Neuronal stem cell (in vitro differentiated cells): ENCODE measurements around the gene UGCG.
"Not testable (repeated sequence)": the region's sequence is repeated elsewhere in the genome, so short reads cannot be mapped to it uniquely, and the experiment has no call there.

Source experiments
- DNase-seq: peaks from one replicate; pipeline ENCODE4 v3.0.0-alpha.2; 2013; ENCODE audit warnings: low spot score
- H2AFZ ChIP-seq: one replicate; pipeline ENCODE4 v1.6.1; 2013; ENCODE audit warnings: mild to moderate bottlenecking, low read length, inconsistent platforms
- H2AK5ac ChIP-seq: 2 replicates; pipeline ENCODE4 v1.6.1; 2013; ENCODE audit warnings: low read depth, mild to moderate bottlenecking, inconsistent platforms, low read length, moderate library complexity, mixed read lengths
- H2BK120ac ChIP-seq: 2 replicates; pipeline ENCODE4 v1.6.1; 2013; ENCODE audit warnings: low read depth, mild to moderate bottlenecking, inconsistent platforms, low read length, moderate library complexity, mixed read lengths
- H2BK12ac ChIP-seq: one replicate; pipeline ENCODE4 v1.6.1; 2013; ENCODE audit warnings: low read length, inconsistent platforms
- H2BK15ac ChIP-seq: 2 replicates; pipeline ENCODE4 v1.6.1; 2013; ENCODE audit warnings: mild to moderate bottlenecking, low read length, inconsistent platforms, mixed read lengths
- H2BK5ac ChIP-seq: one replicate; pipeline ENCODE4 v1.6.1; 2013; ENCODE audit warnings: inconsistent platforms, mild to moderate bottlenecking, low read length, moderate library complexity
- H3K14ac ChIP-seq: one replicate; pipeline ENCODE4 v1.6.1; 2013; ENCODE audit warnings: low read length, inconsistent platforms
- H3K18ac ChIP-seq: 2 replicates; pipeline ENCODE4 v1.6.1; 2013; ENCODE audit warnings: low read length, inconsistent platforms
- H3K23ac ChIP-seq: 2 replicates; pipeline ENCODE4 v1.6.1; 2013; ENCODE audit warnings: low read depth, mild to moderate bottlenecking, mixed read lengths, low read length, inconsistent platforms; ENCODE audit not compliant: poor library complexity
- H3K27ac ChIP-seq: replicated peaks from 3 replicates; pipeline ENCODE4 v1.5.1; 2013; ENCODE audit warnings: low read length, inconsistent platforms
- H3K27me3 ChIP-seq, 3 experiments: 2 replicates each; pipeline ENCODE4 v1.6.1; 2013; ENCODE audit warnings: low read length in 3 of 3, mild to moderate bottlenecking in 2 of 3, inconsistent platforms in 1 of 3, low read depth in 1 of 3, mixed read lengths in 1 of 3, moderate library complexity in 1 of 3; ENCODE audit not compliant: control insufficient read depth in 3 of 3, insufficient read depth in 3 of 3
- H3K36me3 ChIP-seq, 2 donors: replicated peaks in 1 of 2; 2 replicates each; pipeline ENCODE4 v1.6.1; 2013; ENCODE audit warnings: low read length in 2 of 2; ENCODE audit not compliant: control insufficient read depth in 2 of 2, insufficient read depth in 2 of 2
- H3K4ac ChIP-seq: 2 replicates; pipeline ENCODE4 v1.6.1; 2013; ENCODE audit warnings: inconsistent platforms, mild to moderate bottlenecking, low read length, moderate library complexity
- H3K4me1 ChIP-seq, 2 donors: 1 replicate in 1 of 2; 2 replicates in 1 of 2; pipeline ENCODE4 v1.6.1; 2013; ENCODE audit warnings: low read length in 2 of 2, low read depth in 1 of 2; ENCODE audit not compliant: control insufficient read depth in 2 of 2, insufficient read depth in 1 of 2
- H3K4me2 ChIP-seq: one replicate; pipeline ENCODE4 v1.6.1; 2013; ENCODE audit warnings: mild to moderate bottlenecking, low read length, inconsistent platforms; ENCODE audit not compliant: insufficient read depth, poor library complexity, severe bottlenecking
- H3K4me3 ChIP-seq, 2 donors: 2 replicates each; pipeline ENCODE4 v1.5.1; 2013; ENCODE audit warnings: low read length in 2 of 2, mild to moderate bottlenecking in 2 of 2, inconsistent platforms in 1 of 2, moderate library complexity in 1 of 2
- H3K79me1 ChIP-seq: one replicate; pipeline ENCODE4 v1.6.1; 2013; ENCODE audit warnings: low read depth, mild to moderate bottlenecking, inconsistent platforms, low read length, moderate library complexity
- H3K9ac ChIP-seq: one replicate; pipeline ENCODE4 v1.6.1; 2013; ENCODE audit warnings: mild to moderate bottlenecking, low read depth, low read length, inconsistent platforms; ENCODE audit not compliant: poor library complexity
- H3K9me3 ChIP-seq, 2 donors: replicated peaks in 1 of 2; 2 replicates each; pipeline versions ENCODE3 to v1.6.1; 2013; ENCODE audit warnings: low read length in 2 of 2, mild to moderate bottlenecking in 2 of 2, inconsistent platforms in 1 of 2, low read depth in 1 of 2, mixed read lengths in 1 of 2, moderate library complexity in 1 of 2; ENCODE audit not compliant: control insufficient read depth in 2 of 2, insufficient read depth in 1 of 2
- H4K8ac ChIP-seq: one replicate; pipeline ENCODE4 v1.6.1; 2013; ENCODE audit warnings: low read depth, mild to moderate bottlenecking, inconsistent platforms, low read length, moderate library complexity
- H4K91ac ChIP-seq: one replicate; pipeline ENCODE4 v1.6.1; 2013; ENCODE audit warnings: low read length, low read depth, mild to moderate bottlenecking, inconsistent platforms; ENCODE audit not compliant: poor library complexity
- WGBS, 2 donors: extraction: QIAGEN DNeasy Blood & Tissue Kit; methylation state at CpG; one replicate each; pipeline ENCODE4 v1.1.7; 2013; ENCODE audit warnings: missing lambda C conversion rate in 2 of 2, mixed read lengths in 1 of 2; ENCODE audit not compliant: insufficient read length in 2 of 2, insufficient replicate concordance in 1 of 2; ENCODE audit errors: extremely low coverage in 2 of 2; 5-methylcytosine and 5-hydroxymethylcytosine counted together

The UGCG gene

GRCh38 chr9:111944241-111944866 is 47.7 kb downstream of the UGCG start:
- H3K4me1 ChIP-seq, result no peaks in the 10 kb centered on the region
- H3K9ac ChIP-seq, result no peak overlapping the region
- no peak overlapping the region for H4K91ac ChIP-seq
- H2BK120ac ChIP-seq, result no peak overlapping the region
- H3K27ac ChIP-seq, result no peak overlapping the region
- no peak overlapping the region for H3K18ac ChIP-seq
- H2BK15ac ChIP-seq, result no peak overlapping the region
- H3K4me2 ChIP-seq, result no peak overlapping the region
- DNase-seq, result no peak
- H3K4me3 ChIP-seq, result no peak overlapping the region
- no peak overlapping the region for H2AK5ac ChIP-seq
- no peak overlapping the region for H3K23ac ChIP-seq
- H3K4ac ChIP-seq, result no peak overlapping the region
- no peak overlapping the region for H2BK12ac ChIP-seq
- no peak overlapping the region for H2AFZ ChIP-seq
- no peaks in the 10 kb centered on the region for H3K36me3 ChIP-seq
- H3K14ac ChIP-seq, result no peak overlapping the region
- H3K79me1 ChIP-seq, result no peaks in the 10 kb centered on the region
- H2BK5ac ChIP-seq, result no peak overlapping the region
- no peaks in the 10 kb centered on the region for H3K9me3 ChIP-seq
- WGBS, 2 donors, result no CpG with 5 or more reads among the region's 3 CpGs
- H4K8ac ChIP-seq, result no peak overlapping the region
- H3K27me3 ChIP-seq, result no peaks in the 10 kb centered on the region

DNA sequence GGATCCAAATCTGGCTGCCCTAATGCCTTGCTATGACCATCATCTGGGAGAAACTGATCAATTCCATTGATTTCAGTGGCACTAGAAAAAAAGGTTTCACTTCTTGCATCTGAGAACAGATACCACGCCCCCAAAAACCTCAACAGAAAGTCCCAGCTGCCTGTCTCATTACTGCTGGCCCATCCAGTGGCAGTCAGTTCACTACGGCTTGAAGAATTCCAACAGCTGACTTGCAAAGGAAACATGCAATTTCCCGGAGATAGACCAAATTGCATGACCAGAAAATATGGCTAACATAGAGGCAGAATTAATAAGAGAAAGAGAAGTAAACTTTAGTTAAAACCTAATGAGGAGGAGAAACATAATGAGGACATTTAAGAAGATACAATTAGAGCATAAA is 48.6 kb downstream of the UGCG start:
- no peaks in the 10 kb centered on the region for H3K27me3 ChIP-seq

GRCh38 chr9:111948109-111948508 is 51.5 kb downstream of the UGCG start:
- H2BK120ac ChIP-seq, H4K8ac ChIP-seq, H3K23ac ChIP-seq, H3K9ac ChIP-seq, H3K4me1 ChIP-seq, H3K27ac ChIP-seq, H3K36me3 ChIP-seq, H2AFZ ChIP-seq, H4K91ac ChIP-seq, H2BK12ac ChIP-seq, H3K4me3 ChIP-seq, H3K14ac ChIP-seq, DNase-seq, H3K18ac ChIP-seq, H3K9me3 ChIP-seq, H2BK15ac ChIP-seq, H3K27me3 ChIP-seq, H3K4ac ChIP-seq, H3K4me2 ChIP-seq, H2AK5ac ChIP-seq, H3K79me1 ChIP-seq, H2BK5ac ChIP-seq: not testable (repeated sequence)
- WGBS, 2 donors, result no CpG with 5 or more reads among the region's 21 CpGs

More for the DNA sequence above, 48.6 kb downstream of the UGCG start:
- no CpG with 5 or more reads among the region's 3 CpGs for WGBS, 2 donors
- H3K4me2 ChIP-seq, result no peak overlapping the region
- no peaks in the 10 kb centered on the region for H3K9me3 ChIP-seq
- H3K79me1 ChIP-seq, result no peaks in the 10 kb centered on the region
- H3K14ac ChIP-seq, result no peak overlapping the region
- H2BK15ac ChIP-seq, result no peak overlapping the region
- no peak overlapping the region for H3K18ac ChIP-seq
- H3K9ac ChIP-seq, result no peak overlapping the region
- no peak overlapping the region for H2AK5ac ChIP-seq
- H3K23ac ChIP-seq, result no peak overlapping the region
- no peak for DNase-seq
- H3K4me3 ChIP-seq, result no peak overlapping the region
- no peak overlapping the region for H2BK120ac ChIP-seq
- no peak overlapping the region for H2BK12ac ChIP-seq
- no peaks in the 10 kb centered on the region for H3K36me3 ChIP-seq
- H3K4me1 ChIP-seq, result no peaks in the 10 kb centered on the region
- H2BK5ac ChIP-seq, result no peak overlapping the region
- no peak overlapping the region for H3K27ac ChIP-seq
- H2AFZ ChIP-seq, result no peak overlapping the region
- no peak overlapping the region for H4K91ac ChIP-seq
- H4K8ac ChIP-seq, result no peak overlapping the region
- H3K4ac ChIP-seq, result no peak overlapping the region

DNA sequence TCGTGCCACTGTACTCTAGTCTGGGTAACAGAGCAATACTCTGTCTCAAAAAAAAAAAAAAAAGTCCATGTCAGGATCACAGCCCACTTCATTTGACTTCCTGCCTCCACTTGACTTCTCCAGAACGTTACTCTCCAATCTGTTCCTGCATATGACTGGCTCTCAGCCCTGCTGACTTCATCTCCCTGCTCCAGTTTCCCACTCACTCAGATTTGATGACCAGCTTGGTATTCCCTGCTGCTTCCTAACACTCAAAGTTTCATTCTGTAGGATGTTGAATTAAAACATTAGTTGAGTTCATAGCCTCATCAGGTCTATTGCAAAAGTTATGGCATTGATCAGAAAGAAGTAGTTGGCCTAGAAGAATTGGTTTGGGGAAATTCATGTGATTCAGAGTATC is 52.3 kb downstream of the UGCG start:
- no peak overlapping the region for H2BK5ac ChIP-seq
- H3K4me2 ChIP-seq, result no peak overlapping the region
- H3K18ac ChIP-seq, result no peak overlapping the region
- H4K8ac ChIP-seq, result no peak overlapping the region
- H3K27me3 ChIP-seq, result no peaks in the 10 kb centered on the region
- H3K9ac ChIP-seq, result no peak overlapping the region
- H2AK5ac ChIP-seq, result no peak overlapping the region
- H2AFZ ChIP-seq, result no peak overlapping the region
- no peak for DNase-seq
- H2BK120ac ChIP-seq, result no peak overlapping the region
- H3K14ac ChIP-seq, result no peak overlapping the region
- H3K4me3 ChIP-seq, result no peak overlapping the region
- H3K9me3 ChIP-seq, result no peaks in the 10 kb centered on the region
- H3K79me1 ChIP-seq, result no peaks in the 10 kb centered on the region
- no CpG with 5 or more reads among the region's 2 CpGs for WGBS, 2 donors
- H3K23ac ChIP-seq, result no peak overlapping the region
- no peak overlapping the region for H3K4ac ChIP-seq
- no peak overlapping the region for H3K27ac ChIP-seq
- no peaks in the 10 kb centered on the region for H3K4me1 ChIP-seq
- H2BK12ac ChIP-seq, result no peak overlapping the region
- no peak overlapping the region for H2BK15ac ChIP-seq
- H3K36me3 ChIP-seq, result no peaks in the 10 kb centered on the region
- no peak overlapping the region for H4K91ac ChIP-seq
